ENCODE data around the gene PSEN1.

The PSEN1 gene

DNA sequence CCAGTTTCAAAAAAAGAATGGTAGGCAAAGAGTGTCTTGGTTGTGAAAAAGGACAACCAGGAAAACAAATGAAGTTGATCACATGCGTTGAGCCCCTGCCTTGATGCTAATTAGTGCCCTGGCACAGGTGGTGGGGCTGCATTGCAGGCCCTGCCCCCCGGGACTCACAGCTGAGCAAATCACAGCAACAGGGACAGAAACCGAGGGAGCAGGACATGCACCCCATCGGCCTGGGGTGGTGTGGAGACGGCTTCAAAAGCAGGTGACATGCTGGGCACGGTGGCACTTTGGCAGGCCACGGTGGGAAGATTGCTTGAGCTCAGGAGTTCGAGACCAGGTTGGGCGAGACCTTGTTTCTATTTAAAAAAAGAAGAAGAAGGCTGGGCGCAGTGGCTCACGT, 99.8 kb downstream of the PSEN1 start:
- Histone ChIP-seq H3K79me2 (ENCODE audit: insufficient read depth, low read depth) (no peaks in the 10 kb centered on the region), H3K4me3 (IDR thresholded peaks at IDR 0.05; ENCODE audit: insufficient read depth, low read depth, low read length) (no peak overlapping the region), H3K27ac (no peak overlapping the region), H3K9ac (no peak overlapping the region), H3K36me3 (ENCODE audit: insufficient read depth) (no peaks in the 10 kb centered on the region), H2AFZ (ENCODE audit: low read depth) (no peak overlapping the region), H4K20me1 (ENCODE audit: insufficient read depth) (no peaks in the 10 kb centered on the region), H3K4me1 (ENCODE audit: low read depth, poor library complexity, severe bottlenecking) (peaks cover 9% of the 10 kb centered on the region), H3K4me2 (no peak overlapping the region), H3K27me3 (ENCODE audit: insufficient read depth, low read depth) (no peaks in the 10 kb centered on the region)
- no peak for TF ChIP-seq CTCF (conservative IDR thresholded peaks at IDR 0.05; ENCODE audit: low read depth, low read length)

DNA sequence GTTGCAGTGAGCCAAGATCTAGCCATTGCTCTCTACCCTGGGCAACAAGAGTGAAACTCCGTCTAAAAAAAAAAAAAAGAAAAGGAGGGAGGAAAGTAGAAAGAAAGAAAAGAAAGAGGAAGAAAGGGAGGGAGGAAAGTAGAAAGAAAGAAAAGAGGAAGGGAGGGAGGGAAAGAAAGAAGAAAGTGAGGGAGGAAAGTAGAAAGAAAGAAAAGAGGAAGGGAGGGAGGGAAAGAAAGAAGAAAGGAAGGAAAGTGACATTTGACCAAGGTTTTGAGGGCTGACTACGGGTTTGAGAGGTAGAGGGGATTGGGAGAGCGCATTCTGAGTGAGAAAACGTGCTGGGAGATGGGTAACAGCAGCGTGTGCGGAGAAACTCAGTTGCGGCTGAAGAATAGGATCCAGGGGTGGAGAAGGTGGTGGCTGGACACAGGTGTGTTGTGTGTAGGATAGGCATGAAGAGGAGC, 100.5 kb downstream of the PSEN1 start:
- Histone ChIP-seq H3K79me2 (ENCODE audit: insufficient read depth, low read depth) (no peaks in the 10 kb centered on the region), H3K9ac (no peak overlapping the region), H3K4me1 (ENCODE audit: low read depth, poor library complexity, severe bottlenecking) (peaks cover 9% of the 10 kb centered on the region), H3K4me3 (IDR thresholded peaks at IDR 0.05; ENCODE audit: insufficient read depth, low read depth, low read length) (no peak overlapping the region), H3K36me3 (ENCODE audit: insufficient read depth) (no peaks in the 10 kb centered on the region), H3K27me3 (ENCODE audit: insufficient read depth, low read depth) (no peaks in the 10 kb centered on the region), H3K4me2 (no peak overlapping the region), H4K20me1 (ENCODE audit: insufficient read depth) (no peaks in the 10 kb centered on the region), H2AFZ (ENCODE audit: low read depth) (no peak overlapping the region), H3K27ac (no peak overlapping the region)
- TF ChIP-seq CTCF (conservative IDR thresholded peaks at IDR 0.05; ENCODE audit: low read depth, low read length), result no peak

- Histone ChIP-seq H3K79me2 (ENCODE audit: insufficient read depth, low read depth) (no peaks in the 10 kb centered on the region), H3K4me2 (no peak within 1 kb of the TSS), H4K20me1 (ENCODE audit: insufficient read depth) (no peaks in the 10 kb centered on the region), H3K27ac (no peak within 1 kb of the TSS), H3K4me1 (ENCODE audit: low read depth, poor library complexity, severe bottlenecking) (peaks cover 9% of the 10 kb centered on the region), H3K27me3 (ENCODE audit: insufficient read depth, low read depth) (no peaks in the 10 kb centered on the region), H3K9ac (no peak within 1 kb of the TSS), H3K36me3 (ENCODE audit: insufficient read depth) (no peaks in the 10 kb centered on the region), H3K4me3 (IDR thresholded peaks at IDR 0.05; ENCODE audit: insufficient read depth, low read depth, low read length) (no peak within 1 kb of the TSS), H2AFZ (ENCODE audit: low read depth) (no peak within 1 kb of the TSS)
- no peak for TF ChIP-seq CTCF (conservative IDR thresholded peaks at IDR 0.05; ENCODE audit: low read depth, low read length)
Measured at GRCh38 chr14:73237219-73237785, 101.0 kb downstream of the PSEN1 start, which contains the start of gene PAPLN. PAPLN (plus strand) TSS chr14:73237506; CDS start chr14:73239779, 2,273 bp downstream.

- Histone ChIP-seq H4K20me1 (ENCODE audit: insufficient read depth) (no peaks in the 10 kb centered on the region), H3K9ac (no peak overlapping the region)
Measured at GRCh38 chr14:73237786-73238423, 101.6 kb downstream of the PSEN1 start.

More at GRCh38 chr14:73237786-73238423, 101.6 kb downstream of the PSEN1 start:
- Histone ChIP-seq H3K79me2 (ENCODE audit: insufficient read depth, low read depth) (no peaks in the 10 kb centered on the region), H3K4me2 (no peak overlapping the region), H2AFZ (ENCODE audit: low read depth) (no peak overlapping the region), H3K4me1 (ENCODE audit: low read depth, poor library complexity, severe bottlenecking) (peaks cover 9% of the 10 kb centered on the region), H3K27ac (no peak overlapping the region), H3K4me3 (IDR thresholded peaks at IDR 0.05; ENCODE audit: insufficient read depth, low read depth, low read length) (no peak overlapping the region), H3K36me3 (ENCODE audit: insufficient read depth) (no peaks in the 10 kb centered on the region), H3K27me3 (ENCODE audit: insufficient read depth, low read depth) (no peaks in the 10 kb centered on the region)
- TF ChIP-seq CTCF (conservative IDR thresholded peaks at IDR 0.05; ENCODE audit: low read depth, low read length), result no peak
